Measurements from ENCODE around the gene PIGW. TPM values are rescaled to one million over a fixed set of nuclear protein-coding genes. Genes with fewer than 3 reads are reported as not detected.
A peak's percentile ranks its signal among the peaks of the same experiment; 100 is the strongest.

The PIGW gene
- polyA plus RNA-seq, 1 experiment = 4.5 TPM

DNA sequence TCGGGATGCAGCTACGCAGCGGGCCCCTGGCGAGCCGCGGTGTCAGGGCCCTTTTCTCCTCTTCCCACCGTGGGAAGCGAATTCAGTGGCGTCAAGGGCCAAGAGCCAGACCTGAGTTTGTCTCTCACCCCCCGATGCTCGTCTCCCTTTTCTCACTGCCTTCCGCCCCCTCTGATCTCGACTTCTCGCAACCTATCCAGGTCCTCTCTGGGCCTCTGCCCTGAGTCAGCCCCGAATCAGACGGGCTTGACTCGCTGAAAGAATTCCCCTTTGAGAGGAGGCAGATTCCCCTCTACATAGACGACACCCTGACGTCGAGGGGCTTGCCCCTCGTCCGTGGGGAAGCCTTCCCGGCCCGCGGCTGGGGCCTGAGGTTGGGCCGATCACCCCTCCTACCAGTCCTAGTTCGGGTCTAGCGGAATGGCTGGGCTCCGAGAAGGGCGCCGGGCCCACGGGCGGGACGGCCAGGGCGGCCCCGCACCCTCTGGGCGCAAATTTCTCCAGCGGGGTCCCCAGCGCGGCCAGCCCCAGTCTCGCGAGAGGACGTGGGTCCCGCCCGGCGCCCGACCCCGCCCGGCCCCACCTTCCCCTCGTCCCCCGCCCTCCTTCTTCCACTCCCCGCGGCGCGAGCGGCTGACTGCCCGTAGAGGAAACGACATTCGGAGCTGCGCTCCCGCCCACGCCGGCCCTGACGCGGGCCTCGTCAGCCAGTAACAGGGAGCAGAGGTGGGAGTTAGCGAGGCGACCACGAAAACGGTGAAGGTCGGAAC is 9.7 kb downstream of the PIGW start, which contains the start of gene GGNBP2:
Gene GGNBP2 (plus strand): TSS at position 613 of the 770 bp plus-strand sequence. CDS start 806 bp downstream, outside the sequence.
- peak within 1 kb of the TSS; percentile 98 for H3K27ac ChIP-seq (ENCODE audit: low read depth, low read length)
- peak; percentile 69 for DNase-seq (ENCODE audit: low read depth, low spot score)
- no peaks in the 10 kb centered on the region for H3K27me3 ChIP-seq (ENCODE audit: control insufficient read depth, insufficient read depth, low read length)
- TF ChIP-seq, protein P1, sequence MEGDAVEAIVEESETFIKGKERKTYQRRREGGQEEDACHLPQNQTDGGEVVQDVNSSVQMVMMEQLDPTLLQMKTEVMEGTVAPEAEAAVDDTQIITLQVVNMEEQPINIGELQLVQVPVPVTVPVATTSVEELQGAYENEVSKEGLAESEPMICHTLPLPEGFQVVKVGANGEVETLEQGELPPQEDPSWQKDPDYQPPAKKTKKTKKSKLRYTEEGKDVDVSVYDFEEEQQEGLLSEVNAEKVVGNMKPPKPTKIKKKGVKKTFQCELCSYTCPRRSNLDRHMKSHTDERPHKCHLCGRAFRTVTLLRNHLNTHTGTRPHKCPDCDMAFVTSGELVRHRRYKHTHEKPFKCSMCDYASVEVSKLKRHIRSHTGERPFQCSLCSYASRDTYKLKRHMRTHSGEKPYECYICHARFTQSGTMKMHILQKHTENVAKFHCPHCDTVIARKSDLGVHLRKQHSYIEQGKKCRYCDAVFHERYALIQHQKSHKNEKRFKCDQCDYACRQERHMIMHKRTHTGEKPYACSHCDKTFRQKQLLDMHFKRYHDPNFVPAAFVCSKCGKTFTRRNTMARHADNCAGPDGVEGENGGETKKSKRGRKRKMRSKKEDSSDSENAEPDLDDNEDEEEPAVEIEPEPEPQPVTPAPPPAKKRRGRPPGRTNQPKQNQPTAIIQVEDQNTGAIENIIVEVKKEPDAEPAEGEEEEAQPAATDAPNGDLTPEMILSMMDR (IDR thresholded peaks at IDR 0.05; ENCODE audit: low read depth, low read length) = no peak
- H3K9me3 ChIP-seq (ENCODE audit: control insufficient read depth, insufficient read depth, low read length) = no peaks in the 10 kb centered on the region; the same call in 1 of the 2 replicates
- CTCF ChIA-PET = interaction anchor here (1.0 kb wide), 1 partner anchor 61 kb away, joined by 3 read pairs; no protein-coding TSS in a partner anchor
- H3K4me3 ChIP-seq (ENCODE audit: low read depth, low read length) = peak within 1 kb of the TSS; percentile 96
- POLR2A ChIA-PET = interaction anchor here (1.1 to 2.9 kb wide), 4 partner anchors 9 to 58 kb away, joined by 3 to 40 read pairs (median 6); partner anchors contain the start of genes MRM1, MYO19, PIGW and ZNHIT3

DNA sequence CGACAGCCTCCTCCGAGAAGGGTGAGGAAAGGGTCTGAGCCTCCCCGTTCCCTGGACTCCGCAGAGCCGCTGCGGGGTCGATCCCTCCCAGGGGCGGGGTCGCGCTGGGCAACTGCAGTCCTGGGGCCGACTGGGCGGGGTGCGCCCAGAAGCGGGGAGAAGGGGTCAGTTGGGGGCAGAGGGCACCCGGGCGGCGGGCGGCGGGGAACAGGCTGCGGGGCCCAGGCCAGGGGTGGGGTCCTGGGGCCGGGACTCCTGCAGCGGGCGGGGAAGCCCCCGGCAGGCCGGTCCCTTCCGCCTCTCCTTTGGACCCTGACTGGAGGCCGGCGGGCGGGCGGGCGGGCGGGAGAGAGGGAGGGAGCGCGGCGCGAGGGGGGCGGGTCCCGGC is 10.3 kb downstream of the PIGW start:
- H3K27ac ChIP-seq (ENCODE audit: low read depth, low read length) = peak overlapping the region; percentile 98
- ChIA-PET CTCF (no interaction called here), POLR2A (interaction anchor here (0.8 to 2.9 kb wide), 7 partner anchors 10 to 735 kb away, joined by 3 to 40 read pairs (median 5); partner anchors contain the start of genes MRM1, MYO19, PIGW and ZNHIT3)
- no peak for DNase-seq (ENCODE audit: low read depth, low spot score)
- no peaks in the 10 kb centered on the region; the same call in 1 of the 2 replicates for H3K9me3 ChIP-seq (ENCODE audit: control insufficient read depth, insufficient read depth, low read length)
- TF ChIP-seq, protein P1 (IDR thresholded peaks at IDR 0.05; ENCODE audit: low read depth, low read length) = no peak
- peak overlapping the region; percentile 96 for H3K4me3 ChIP-seq (ENCODE audit: low read depth, low read length)
- no peaks in the 10 kb centered on the region for H3K27me3 ChIP-seq (ENCODE audit: control insufficient read depth, insufficient read depth, low read length)

DNA sequence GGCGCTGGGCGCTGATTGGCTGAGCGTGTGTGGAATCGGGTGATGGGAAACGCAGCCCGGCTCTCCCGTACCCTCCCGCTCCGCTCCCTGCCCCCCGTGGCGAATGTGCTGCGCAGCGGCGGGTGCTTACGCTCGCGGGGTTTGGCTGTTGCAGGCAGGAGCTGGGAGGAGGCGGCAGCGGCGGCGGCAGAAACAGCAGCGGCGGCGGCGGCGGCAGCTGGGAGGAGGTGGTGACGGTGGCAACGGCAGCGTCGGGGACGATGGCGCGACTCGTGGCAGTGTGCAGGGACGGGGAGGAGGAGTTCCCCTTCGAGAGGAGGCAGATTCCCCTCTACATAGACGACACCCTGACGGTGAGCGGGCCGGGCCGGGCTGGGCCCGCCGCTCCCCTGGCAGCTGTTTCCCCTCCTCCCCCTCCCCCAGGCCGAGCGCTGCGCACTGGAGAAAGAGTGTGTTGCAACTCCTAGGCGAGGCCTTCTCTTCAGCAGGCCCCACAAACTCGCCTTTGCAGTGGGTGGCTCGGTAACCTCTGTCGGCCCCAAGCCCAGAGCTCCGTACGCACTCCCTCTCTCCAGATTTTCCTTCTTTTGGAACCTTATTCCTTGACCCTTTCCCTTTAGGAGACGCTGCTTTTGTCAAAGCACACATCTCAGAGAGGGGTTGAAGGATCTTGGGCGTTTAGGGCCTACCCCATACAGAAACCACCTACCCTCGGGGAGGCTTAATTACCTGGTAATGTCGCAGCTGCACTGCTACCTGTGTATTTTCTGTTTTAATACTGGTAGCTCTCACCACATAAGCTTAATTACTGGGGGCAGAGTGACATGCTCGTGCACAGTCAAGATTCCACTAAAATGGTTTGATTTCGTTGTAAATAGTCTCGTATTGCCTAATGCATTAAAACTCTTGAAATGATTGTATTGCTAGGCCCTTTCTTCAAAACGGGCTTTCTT is 11.0 kb downstream of the PIGW start:
- peak overlapping the region; percentile 94 for H3K27ac ChIP-seq (ENCODE audit: low read depth, low read length)
- H3K9me3 ChIP-seq (ENCODE audit: control insufficient read depth, insufficient read depth, low read length) = no peaks in the 10 kb centered on the region; the same call in 1 of the 2 replicates
- TF ChIP-seq, protein P1 (IDR thresholded peaks at IDR 0.05; ENCODE audit: low read depth, low read length) = 0 out of 2 replicates have a peak, but pooled peaks have one; percentile 9
- ChIA-PET POLR2A (interaction anchor here (0.6 to 2.9 kb wide), 13 partner anchors 9 to 736 kb away, joined by 3 to 40 read pairs (median 5); partner anchors contain the start of genes MRM1, MYO19, PIGW and ZNHIT3), CTCF (interaction anchor here (0.8 to 1.2 kb wide), 3 partner anchors 8 to 694 kb away, joined by 3 read pairs; no protein-coding TSS in a partner anchor)
- peak overlapping the region; percentile 92 for H3K4me3 ChIP-seq (ENCODE audit: low read depth, low read length)
- H3K27me3 ChIP-seq (ENCODE audit: control insufficient read depth, insufficient read depth, low read length) = no peaks in the 10 kb centered on the region
- peak; percentile 95 for DNase-seq (ENCODE audit: low read depth, low spot score)

DNA sequence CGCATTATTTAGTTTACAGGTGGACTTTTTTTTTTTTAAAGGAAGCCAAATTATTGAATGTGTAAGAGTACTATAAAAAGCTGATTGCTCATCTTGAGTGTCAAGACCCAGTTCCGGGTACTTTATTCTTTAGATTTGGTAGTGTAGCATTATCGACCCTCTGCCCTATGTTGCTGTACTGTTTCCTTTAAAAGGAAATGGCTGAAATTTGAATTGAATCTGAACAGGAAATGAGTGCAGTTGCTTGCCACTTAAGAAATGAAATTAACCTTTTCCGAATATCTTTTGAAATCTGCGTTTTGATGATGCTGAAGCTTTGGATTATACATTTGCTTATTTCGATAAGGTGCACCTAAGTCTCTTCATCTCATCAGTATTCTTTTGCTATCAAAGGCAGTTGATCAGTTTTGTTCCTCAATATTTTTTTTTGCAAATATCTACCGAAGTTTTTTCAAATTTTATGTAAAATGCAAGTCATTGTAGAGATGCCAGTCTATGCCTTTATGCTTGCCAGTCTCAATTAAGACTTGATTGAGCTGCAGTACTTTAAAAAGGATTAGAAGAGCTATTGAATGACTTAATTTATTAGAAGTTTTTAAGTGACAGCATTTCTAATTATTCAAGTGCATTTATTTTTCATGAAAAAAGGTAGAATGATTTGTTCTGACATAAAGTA is 11.8 kb downstream of the PIGW start:
- H3K27me3 ChIP-seq (ENCODE audit: control insufficient read depth, insufficient read depth, low read length) = no peaks in the 10 kb centered on the region
- CTCF ChIA-PET = interaction anchor here (0.8 to 1.2 kb wide), 3 partner anchors 7 to 693 kb away, joined by 3 read pairs; no protein-coding TSS in a partner anchor

More for the DNA sequence above, 11.8 kb downstream of the PIGW start:
- TF ChIP-seq, protein P1 (IDR thresholded peaks at IDR 0.05; ENCODE audit: low read depth, low read length) = no peak
- H3K27ac ChIP-seq (ENCODE audit: low read depth, low read length) = peak overlapping the region; percentile 94
- no peak for DNase-seq (ENCODE audit: low read depth, low spot score)
- POLR2A ChIA-PET = interaction anchor here (1.0 to 1.4 kb wide), 5 partner anchors 12 to 63 kb away, joined by 3 to 8 read pairs (median 5); no protein-coding TSS in a partner anchor
- peak overlapping the region; percentile 92 for H3K4me3 ChIP-seq (ENCODE audit: low read depth, low read length)
- no peaks in the 10 kb centered on the region; the same call in 1 of the 2 replicates for H3K9me3 ChIP-seq (ENCODE audit: control insufficient read depth, insufficient read depth, low read length)

Data from AG04450 (cell line).